Activated naive CD4-positive, alpha-beta T cell treated with Interleukin-2 at 50 U/mL for 16 hours (primary cell): ENCODE results near the gene RBM5.
"Not testable (repeated sequence)": the region's sequence is repeated elsewhere in the genome, so short reads cannot be mapped to it uniquely, and the experiment has no call there.

Experiments used
- DNase-seq: peaks from one replicate; pipeline ENCODE4 v3.0.0-alpha.2; 2020

The RBM5 gene

DNA sequence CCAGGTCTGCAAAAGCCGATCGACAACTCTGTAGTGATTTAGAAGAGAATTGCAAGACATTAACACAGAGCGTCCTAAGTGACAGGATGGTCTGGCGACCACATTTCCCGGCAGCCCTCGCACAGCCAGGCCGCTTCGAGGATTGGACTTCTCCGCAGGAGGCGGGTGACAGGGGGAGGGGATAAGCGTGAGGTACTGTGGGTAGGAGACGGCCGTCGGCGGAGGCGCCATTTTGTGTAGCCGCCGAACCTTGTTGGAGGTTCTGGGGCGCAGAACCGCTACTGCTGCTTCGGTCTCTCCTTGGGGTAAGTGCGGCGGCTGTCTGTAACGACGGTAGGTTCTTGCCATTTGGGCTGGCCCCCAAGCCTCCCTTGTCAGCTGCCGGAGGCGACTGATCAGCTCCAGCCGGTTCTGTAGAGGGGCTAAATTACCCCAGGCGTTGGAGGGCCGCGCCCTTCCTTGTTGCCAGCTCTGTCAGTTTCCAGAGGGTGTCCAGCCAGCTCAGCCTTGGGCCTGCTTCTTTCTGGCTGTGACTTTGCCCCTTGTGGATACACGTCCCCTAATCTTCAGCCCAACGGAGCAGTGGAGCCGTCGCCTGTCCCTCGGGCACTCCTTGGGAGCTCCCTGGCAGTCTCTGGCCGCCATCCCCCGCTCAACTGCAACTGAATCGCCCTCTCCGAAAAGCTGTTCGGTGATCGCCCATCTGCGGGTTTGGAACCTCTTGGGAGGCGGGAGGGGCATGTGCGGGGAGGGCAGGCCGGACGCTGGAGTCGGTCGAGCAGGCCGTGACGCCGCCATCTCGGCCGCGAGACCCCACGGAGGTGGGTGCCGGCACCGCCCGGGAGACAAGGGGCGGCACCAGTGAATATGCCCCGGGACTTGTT lies at the start of gene RBM5:
RBM5 (plus strand) TSS at position 195 of the 884 bp plus-strand sequence. CDS start 1,516 bp downstream, outside the sequence.
- peak; percentile 94 for DNase-seq

DNA sequence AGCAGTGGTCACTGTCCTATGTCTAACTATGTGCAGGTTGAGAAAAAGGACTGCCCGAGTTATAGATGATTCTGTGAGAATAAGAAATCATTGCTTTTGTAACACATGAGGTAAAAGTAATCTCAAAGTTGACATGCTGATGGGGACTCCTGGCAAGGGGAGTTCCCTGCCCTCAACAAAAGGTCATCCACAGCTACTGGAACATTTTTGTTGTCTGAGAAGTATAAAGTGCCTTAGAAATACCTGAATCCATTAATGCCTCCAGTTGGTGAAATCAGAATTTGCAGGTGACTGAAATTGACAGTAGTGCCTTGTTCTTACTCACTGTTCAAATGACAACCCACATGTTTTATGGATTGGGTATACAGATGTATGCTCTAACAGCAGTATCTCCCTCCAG lies 43.7 kb upstream of the RBM5 start:
- no peak for DNase-seq

DNA sequence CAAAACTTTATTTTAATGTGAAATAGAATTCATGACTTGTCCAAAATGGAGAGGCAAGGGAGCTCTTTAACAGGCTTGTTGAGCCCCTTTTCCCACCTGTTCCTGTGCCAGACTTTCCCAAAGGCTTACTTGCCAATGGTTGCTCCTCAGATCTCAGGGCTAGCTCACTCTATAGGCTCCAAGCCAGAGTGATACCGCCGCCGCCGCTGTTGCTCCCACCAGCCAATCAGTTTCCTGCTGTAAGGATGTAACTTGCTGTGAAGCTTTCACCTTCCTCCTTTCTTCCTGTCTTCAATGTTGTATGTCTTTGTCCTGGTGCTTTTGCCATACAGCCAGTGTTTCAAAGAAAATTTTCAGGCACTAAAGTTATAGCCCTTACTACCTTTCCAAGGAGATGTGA lies 41.3 kb upstream of the RBM5 start:
- DNase-seq = no peak

DNA sequence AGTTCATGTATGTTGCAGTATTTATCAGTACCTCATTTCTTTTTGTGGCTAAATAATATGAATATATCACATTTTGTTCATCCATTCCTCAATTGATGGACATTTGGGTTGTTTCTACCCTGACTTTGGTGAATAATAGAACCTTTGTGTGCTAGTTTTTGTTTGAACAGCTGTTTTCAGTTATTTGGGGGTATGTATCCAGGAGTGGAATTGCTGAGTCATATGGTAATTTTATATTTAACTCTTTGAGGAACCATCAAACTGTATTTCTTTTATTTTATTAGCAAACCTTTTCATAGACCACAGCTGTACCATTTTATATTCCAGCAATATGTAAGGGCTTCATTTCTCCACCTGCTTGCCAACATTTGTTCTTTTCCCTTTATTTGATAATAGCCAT lies 38.4 kb upstream of the RBM5 start:
- no peak for DNase-seq

DNA sequence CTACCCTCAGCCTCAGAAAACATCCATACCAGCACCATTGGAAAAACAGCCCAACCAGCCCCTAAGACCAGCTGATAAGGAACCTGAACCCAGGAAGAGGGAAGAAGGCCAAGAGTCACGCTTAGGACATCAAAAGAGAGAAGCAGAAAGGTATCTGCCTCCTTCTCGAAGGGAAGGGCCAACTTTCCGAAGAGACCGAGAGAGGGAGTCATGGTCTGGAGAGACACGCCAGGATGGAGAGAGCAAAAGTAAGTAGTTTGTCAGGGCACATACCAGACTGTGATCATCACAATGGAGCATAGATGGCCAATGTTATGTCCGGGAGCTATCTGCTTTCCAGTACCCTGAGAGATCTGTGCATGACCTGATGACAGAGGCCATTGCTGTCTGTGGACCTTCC lies 31.0 kb upstream of the RBM5 start:
- DNase-seq = no peak

DNA sequence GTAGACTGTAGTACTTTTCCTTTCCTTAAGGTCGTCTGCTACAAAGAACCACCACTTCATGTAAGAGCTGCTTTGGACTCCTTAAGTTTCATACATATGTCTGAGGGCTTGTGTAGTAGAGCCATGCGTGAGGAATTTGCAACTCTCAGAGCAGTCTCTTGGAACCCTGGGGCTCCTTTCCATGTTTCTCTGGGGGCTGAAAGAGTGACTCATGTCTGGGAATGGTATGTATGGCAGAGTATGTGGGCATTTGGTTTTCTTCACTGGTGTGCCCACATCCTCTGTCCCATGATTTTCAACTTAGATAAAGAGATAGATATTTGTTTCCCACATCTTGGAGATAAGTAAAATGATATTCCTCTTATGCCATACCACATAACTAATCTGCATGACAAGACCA lies 20.6 kb upstream of the RBM5 start:
- no peak for DNase-seq

DNA sequence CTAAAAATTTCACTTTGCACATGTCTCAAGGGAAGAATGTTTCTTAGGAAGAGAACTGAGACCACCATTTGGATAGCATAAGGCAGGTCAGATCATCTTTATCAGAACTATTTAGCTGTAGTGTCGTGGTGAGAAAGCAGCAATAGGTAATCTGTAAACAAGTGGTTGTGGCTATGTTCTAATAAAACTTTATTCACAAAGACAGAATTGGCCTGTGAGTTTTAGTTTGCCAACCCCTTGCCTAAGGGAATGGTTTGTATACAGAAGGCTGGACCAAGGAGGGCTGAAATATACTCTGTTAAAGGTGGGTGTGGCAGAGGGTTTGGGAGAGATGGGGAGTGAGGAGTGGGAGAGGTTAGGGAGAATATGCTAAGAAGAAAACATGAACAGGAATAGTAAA lies 10.6 kb upstream of the RBM5 start:
- DNase-seq = no peak

DNA sequence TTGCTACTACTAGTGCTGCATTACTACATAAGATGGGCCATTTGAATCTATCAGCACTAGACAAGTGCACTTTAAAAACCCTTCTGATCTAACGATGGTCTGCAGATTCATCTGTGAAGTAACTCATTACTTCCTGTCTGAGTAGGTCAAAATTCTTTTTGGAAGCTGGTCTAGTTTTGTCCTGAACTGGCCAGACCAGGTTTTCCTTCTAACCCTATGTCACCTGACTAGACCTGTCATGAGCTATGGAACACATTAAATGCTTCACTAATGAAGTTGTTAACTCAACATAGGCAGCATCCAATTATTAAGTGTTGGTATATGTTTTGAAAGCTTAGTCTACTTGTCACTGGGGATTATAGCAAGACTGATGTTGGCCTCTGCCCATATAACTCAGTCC lies 10.1 kb upstream of the RBM5 start:
- DNase-seq = no peak

DNA sequence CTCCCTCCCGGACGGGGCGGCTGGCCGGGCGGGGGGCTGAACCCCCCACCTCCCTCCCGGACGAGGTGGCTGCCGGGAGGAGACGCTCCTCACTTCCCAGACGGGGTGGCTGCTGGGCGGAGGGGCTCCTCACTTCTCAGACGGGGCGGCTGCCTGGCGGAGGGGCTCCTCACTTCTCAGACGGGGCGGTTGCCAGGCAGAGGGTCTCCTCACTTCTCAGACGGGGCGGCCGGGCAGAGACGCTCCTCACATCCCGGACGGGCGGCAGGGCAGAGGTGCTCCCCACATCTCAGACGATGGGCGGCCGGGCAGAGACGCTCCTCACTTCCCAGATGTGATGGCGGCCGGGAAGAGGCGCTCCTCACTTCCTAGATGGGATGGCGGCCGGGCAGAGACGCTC lies 3.8 kb upstream of the RBM5 start:
- DNase-seq = not testable (repeated sequence)

DNA sequence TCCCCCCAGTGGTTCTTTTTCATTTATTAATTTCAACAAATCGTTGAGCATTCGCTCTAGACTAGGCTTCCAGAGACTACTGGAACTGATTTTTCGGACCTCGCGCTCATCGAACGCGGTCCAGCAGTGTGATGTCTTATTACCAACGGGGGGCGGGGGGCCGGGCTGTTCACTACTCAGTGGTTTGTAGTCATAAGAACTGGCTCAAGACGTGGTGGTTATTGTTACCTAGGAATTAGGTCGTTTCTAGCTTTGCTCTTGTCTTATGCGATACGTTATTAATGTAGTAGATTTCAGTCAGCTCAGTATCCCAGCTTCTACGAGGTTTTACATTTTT lies 858 bp downstream of the RBM5 start:
- DNase-seq = no peak

DNA sequence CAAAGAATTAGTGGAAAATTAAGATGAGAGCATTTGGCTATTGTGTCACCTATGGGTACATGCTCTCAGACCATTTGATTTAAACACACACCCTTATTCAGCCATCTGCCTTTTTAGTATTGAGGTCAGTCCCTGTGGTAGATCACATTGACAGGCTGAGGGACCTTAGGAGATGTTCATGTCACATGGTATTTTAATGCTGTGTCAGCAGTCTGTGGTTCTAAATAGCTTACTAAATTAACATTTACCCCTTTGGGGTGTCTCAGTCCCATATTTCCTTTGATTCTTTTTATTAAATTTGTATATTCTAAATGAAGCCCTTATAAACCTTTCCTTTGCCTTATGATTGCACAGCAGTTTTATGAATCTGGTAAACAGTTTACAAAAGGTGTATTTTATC lies 2.3 kb downstream of the RBM5 start:
- no peak for DNase-seq

DNA sequence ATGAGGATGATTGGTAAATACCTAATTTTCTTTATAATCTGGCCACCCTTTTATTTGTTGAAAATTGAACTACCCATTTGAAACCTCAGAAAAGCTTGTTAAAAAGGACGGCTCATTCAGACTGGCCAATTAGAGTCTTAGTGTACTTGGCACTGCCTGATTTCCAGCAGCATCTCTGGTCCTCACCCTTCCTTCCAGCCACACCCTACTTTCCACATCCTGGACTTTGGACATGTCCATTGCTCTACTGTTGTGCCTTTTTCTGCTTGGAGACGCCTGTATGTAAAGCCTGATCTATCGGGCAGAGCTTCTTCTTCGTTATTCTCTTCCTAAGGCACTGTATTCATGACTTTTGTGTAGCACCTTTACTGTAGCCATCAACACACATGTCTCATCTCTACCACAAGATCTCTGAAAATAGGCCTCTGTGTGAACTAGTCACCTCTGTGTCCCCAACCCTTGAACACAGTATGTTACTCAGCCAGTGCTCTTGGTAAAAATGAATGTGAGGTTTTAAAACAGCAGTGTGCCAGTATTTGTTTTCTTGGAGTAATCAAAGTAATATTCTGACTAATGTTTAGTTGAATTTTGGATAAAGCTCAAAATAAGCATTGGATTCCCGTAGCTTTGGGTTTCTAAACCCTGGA lies 6.8 kb downstream of the RBM5 start:
- no peak for DNase-seq

DNA sequence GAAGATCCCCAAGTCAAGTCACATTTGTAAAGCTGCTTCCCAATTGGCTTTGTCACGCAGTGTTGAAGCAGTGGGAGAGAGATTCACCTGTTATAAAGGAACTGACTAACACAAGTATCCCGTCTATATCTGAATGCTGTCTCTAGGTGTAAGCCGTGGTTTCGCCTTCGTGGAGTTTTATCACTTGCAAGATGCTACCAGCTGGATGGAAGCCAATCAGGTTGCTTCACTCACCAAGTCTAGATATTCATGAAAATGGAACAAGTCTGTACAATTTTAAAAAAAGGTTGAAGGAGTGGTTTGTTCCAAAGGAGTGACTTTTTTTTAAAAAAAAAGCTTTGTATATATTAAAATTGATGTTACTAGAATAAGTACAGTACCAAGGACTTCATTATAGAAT lies 11.7 kb downstream of the RBM5 start:
- DNase-seq = no peak

DNA sequence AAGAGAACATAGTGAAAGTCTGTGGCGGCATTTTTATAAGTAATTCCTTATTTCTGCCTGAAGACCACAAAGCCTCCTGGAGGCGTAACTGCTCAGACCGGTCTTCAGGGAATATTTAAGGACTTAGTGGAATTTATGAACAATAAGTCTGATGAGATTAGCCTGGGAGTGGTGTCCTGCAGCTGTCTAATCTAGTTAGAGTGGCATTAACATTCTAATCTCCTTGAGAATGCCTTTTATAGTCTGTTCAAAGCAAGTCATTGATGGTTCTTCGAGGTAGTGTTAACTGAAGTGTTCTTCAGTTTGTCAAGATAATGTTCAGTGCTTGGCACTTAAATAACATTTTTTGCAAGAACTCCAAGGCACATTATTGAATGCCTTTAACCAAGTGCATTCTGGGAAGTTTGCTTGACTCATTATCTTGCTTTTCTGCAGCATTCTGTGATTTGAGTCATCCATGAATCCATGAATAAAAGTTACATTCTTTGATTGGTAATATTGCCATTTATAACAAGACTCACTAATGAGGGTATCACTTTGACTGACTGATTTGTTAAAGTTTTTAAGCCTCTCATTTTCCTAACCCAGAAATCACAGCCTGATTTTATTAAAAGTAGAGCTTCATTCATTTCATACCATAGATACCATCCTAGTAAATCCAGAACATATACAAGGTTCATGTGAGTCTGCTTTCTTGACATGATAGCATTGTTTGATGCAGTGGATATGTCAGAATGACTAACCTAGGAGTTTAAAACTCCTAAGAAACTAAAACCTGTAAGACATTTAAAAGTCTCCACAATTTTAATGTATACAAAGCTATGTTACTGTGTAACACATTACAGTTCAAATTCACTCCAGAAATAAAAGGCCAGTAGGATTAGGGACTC lies 12.5 kb downstream of the RBM5 start:
- no peak for DNase-seq

DNA sequence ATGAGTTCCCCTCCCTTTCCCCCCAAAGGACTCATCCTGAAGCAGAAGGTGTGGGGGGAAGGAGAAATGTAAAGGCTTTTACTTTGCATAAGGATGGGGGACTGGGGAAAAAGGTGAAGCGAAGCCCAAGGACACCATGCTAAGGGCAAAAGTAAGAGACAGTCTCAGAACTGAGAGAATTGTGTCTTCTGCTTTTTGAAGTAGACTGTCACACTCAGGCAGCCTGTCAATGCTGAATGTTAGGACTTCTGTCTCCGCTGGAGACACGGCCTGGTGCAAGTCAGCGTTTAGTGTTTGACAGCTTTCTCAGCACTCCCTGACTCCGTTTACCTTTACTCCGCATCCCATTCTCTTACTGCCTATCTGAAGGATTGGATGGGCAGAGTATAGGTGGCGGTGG lies 13.8 kb downstream of the RBM5 start:
- DNase-seq = no peak

DNA sequence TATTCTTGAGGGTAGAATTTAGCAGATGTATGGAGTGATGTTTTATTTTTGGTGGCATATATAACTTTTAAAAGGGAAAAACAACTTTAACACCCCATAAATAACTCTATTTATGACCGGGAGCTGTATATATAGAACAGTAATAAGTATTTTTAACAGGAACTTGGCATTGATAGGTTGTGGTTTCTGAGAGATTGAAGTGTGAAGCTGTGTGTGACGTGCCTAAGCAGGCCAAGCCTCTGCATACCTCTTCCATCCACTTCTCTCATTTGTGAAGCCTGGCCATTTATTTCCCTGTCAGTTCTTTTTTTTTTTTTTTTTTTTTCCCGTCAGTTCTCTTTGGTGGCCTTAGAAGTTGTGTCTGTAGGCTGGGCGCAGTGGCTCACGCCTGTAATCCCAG lies 23.0 kb downstream of the RBM5 start:
- no peak for DNase-seq

DNA sequence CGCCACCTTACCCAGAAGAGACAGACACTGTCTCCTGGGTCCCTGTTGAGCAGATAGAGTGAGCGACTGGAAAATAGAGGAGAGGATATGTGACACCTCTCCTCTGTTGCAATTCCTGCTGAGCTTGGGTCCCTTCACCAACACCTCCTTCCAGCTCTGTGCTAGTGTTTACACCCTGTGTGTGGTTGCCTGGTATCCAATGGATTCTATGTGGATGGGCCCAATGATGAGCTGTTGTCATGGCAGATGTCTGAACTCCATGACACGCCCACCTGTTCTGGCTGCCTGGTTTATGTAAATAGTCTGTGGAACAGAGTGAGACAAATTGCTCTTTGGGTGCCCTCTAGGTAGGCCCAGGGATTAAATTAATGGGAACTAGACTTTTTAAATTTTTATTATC lies 23.7 kb downstream of the RBM5 start:
- no peak for DNase-seq

DNA sequence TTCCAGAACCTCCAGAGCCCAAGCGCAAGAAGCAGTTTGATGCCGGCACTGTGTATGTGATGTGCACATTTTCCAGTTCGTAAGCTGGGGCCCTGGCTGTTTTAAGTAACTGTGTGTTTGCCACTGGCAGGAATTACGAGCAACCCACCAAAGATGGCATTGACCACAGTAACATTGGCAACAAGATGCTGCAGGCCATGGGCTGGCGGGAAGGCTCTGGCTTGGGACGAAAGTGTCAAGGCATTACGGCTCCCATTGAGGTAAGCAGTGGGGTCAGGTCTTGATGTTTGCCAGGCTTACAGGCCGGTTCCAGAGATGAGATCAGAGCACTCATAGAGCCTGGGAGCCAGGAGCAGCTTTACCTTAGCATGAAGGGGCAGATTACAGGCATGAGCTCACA lies 28.4 kb downstream of the RBM5 start:
- no peak for DNase-seq

DNA sequence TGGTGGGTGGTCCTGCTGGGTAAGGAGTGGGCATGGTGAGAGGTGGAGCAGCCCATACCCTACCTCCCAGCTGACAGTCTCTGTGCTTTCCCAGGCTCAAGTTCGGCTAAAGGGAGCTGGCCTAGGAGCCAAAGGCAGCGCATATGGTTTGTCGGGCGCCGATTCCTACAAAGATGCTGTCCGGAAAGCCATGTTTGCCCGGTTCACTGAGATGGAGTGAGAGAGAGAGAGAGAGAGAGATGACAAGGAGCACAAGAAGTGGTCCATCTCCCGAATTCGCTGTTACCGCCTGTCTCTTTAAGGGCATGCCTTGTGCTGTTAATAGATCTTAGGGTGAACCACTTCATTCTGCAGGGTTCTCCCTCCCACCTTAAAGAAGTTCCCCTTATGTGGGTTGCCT lies 29.5 kb downstream of the RBM5 start:
- no peak for DNase-seq

DNA sequence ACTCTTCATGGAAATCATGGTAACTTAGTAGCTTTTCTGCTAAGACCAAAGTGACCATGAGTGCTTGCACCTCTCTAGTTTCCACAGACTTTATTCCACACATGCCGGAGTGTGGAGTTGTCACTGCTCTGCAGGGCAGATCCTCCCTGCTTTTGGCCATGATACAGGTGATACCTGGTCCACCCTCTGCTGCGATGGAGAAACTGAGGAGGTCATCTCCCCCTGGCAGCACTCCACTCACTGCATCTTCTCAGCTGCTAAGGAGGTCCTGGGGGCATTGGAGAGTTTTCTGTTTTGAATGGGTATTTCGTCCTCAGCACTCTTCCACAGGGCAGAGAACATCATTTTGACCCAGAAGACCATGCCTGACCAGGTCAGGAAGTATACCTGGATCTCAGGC lies 31.1 kb downstream of the RBM5 start:
- DNase-seq = no peak

DNA sequence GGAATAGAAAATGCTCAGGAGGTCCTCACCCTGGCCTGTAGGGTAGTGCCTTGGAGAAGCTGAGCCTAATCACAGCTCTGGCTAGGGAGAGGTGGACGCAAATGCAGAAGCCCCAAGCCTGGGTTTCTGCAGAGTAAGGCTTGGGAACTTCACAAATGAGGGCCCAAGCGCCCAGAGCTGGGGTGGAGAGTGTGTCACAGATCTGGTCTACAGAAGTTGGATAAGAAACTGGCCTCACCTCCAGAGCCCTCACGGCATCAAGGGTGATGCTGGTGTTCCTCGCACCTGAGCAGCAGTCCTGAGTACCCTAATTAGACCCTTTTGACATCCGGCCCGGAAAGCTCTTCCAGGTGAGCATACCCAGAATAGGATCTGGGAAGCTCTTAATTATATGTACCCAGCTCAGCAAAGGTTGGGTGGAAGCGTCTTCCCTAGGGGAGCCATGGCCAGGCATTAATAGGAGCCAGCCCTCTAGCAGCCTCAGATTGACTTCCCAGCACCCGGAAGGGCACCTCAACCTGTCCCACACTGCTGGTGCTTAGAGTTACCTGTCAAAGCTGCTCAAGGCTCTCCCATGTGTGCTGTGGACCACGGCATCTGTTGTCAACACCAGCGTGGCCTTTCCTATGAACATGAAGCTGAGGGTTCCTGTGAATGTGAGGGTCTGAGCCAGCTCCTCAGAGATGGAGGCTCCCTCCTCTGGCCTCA lies 31.8 kb downstream of the RBM5 start:
- no peak for DNase-seq

DNA sequence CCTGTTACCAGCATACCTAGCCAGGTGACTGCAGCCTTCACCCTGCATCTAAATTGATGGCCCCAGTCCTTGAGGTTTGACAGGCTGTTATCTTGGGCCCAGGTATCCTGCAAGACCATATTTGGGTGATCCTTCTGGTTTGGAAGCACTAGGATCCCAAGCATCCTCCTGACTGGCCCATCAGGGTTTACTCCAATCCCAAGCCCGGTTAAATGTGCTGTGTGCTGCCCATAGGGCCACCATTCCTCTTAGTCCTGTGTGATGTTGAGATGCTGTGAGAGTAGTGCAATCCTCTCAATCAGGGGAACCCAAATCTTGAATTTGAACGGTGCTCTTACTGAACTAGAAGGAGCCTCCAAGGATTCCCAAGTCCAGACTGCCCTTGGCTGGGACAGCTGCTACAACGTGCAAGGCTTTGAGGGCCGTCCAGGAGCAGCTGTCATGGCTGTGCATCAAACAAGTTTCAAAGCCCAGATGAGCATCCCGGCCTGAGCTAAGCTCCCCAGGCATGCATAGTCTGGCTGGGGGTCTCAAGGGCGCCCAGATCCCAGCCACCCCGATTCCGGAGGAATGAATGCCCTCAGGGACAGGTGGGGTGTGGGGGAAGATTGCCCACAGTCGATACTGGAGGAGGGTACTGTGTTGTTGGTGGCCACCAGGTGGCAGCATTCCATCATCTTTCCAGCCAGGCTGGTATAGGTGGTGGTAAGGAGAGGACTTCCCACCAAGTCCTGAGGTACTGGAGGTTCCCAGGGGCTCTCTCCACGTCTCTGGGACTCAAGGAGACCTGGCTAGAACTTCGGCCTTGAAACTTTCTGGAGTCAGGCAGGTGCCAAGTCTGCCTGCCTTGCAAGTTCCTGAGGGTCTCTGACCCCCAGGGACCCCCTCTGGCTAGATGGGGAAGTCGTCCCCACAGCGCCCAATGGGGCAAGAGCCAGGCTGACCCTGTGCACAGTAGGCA lies 32.6 kb downstream of the RBM5 start:
- peak; percentile 74 for DNase-seq
